ENCODE measurements around the gene RIMBP2. TPM values are rescaled to one million over a fixed set of nuclear protein-coding genes. Genes with fewer than 3 reads are reported as not detected.

RIMBP2 gene
- total and polyA plus RNA-seq, 2 experiments from 2014 or later: not detected

- H2AFZ ChIP-seq: no peak overlapping the region
- no peak overlapping the region for H3K9ac ChIP-seq
- no peak overlapping the region for H3K4me2 ChIP-seq (ENCODE audit: unreplicated experiment)
- H4K20me1 ChIP-seq (ENCODE audit: insufficient read depth): no peaks in the 10 kb centered on the region
- no peak for TF ChIP-seq EZH2 (IDR thresholded peaks at IDR 0.05; ENCODE audit: insufficient read depth, poor library complexity, severe bottlenecking)
- TF ChIP-seq EZH2phosphoT487 (IDR thresholded peaks at IDR 0.05; ENCODE audit: insufficient read depth, low read depth): no peak
- H3K27ac ChIP-seq: no peak overlapping the region
- 13 to 18% methylated on average over 3 of the region's 3 CpGs for WGBS, 2 experiments (ENCODE audit: low coverage in 1 of 2, low lambda C conversion rate in 2 of 2, missing lambda C conversion rate in 2 of 2)
- no peaks in the 10 kb centered on the region for H3F3A ChIP-seq (ENCODE audit: insufficient read depth)
- no peaks in the 10 kb centered on the region for H3K9me3 ChIP-seq (ENCODE audit: low read depth)
- H3K4me3 ChIP-seq: no peak overlapping the region
- H3K27me3 ChIP-seq (replicated peaks; ENCODE audit: insufficient read depth): no peaks in the 10 kb centered on the region
- no peak for DNase-seq
- no peaks in the 10 kb centered on the region for H3K4me1 ChIP-seq (ENCODE audit: insufficient read depth)
- H3K36me3 ChIP-seq (ENCODE audit: low read depth): no peaks in the 10 kb centered on the region
- H3K79me2 ChIP-seq (ENCODE audit: insufficient read depth): no peaks in the 10 kb centered on the region
- in situ Hi-C loops (cut with MboI): no loop called here
- H3K9me2 ChIP-seq (ENCODE audit: insufficient read depth): no peaks in the 10 kb centered on the region
Observed at GRCh38 chr12:130665753-130666152, 50.3 kb downstream of the RIMBP2 start.

GRCh38 chr12:130664772-130665171 is 51.3 kb downstream of the RIMBP2 start:
- H2AFZ ChIP-seq: no peak overlapping the region
- no peaks in the 10 kb centered on the region for H4K20me1 ChIP-seq (ENCODE audit: insufficient read depth)
- no peaks in the 10 kb centered on the region for H3K9me3 ChIP-seq (ENCODE audit: low read depth)
- no peaks in the 10 kb centered on the region for H3K79me2 ChIP-seq (ENCODE audit: insufficient read depth)
- no peaks in the 10 kb centered on the region for H3F3A ChIP-seq (ENCODE audit: insufficient read depth)
- no peak overlapping the region for H3K4me2 ChIP-seq (ENCODE audit: unreplicated experiment)
- H3K9ac ChIP-seq: no peak overlapping the region
- no peak overlapping the region for H3K27ac ChIP-seq
- in situ Hi-C loops (cut with MboI): no loop called here
- H3K36me3 ChIP-seq (ENCODE audit: low read depth): no peaks in the 10 kb centered on the region
- TF ChIP-seq EZH2 (IDR thresholded peaks at IDR 0.05; ENCODE audit: insufficient read depth, poor library complexity, severe bottlenecking) (no peak), EZH2phosphoT487 (IDR thresholded peaks at IDR 0.05; ENCODE audit: insufficient read depth, low read depth) (no peak)
- H3K9me2 ChIP-seq (ENCODE audit: insufficient read depth): no peaks in the 10 kb centered on the region
- 49 to 55% methylated on average over 8 of the region's 8 CpGs for WGBS, 2 experiments (ENCODE audit: low coverage in 1 of 2, low lambda C conversion rate in 2 of 2, missing lambda C conversion rate in 2 of 2)
- DNase-seq: no peak
- no peak overlapping the region for H3K4me3 ChIP-seq
- no peaks in the 10 kb centered on the region for H3K27me3 ChIP-seq (replicated peaks; ENCODE audit: insufficient read depth)
- no peaks in the 10 kb centered on the region for H3K4me1 ChIP-seq (ENCODE audit: insufficient read depth)

DNA sequence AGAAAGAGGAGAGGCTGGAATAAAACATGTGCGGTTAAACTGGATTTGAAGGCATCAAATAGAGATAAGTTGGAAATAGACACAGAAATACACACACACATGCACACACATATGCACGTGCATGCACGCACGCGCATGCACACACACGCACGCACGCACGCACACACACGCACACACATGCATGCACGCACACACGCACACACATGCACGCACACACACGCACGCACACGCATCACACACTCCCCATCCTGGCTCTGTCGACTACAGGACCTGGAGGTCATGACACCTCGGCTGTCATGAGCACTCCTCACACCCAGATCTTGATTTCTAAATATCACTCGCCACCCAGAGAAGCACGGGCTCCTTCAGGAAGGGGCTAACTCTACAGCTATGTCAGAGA is 51.8 kb downstream of the RIMBP2 start:
- WGBS, 2 experiments (ENCODE audit: low coverage in 1 of 2, low lambda C conversion rate in 2 of 2, missing lambda C conversion rate in 2 of 2): 45 to 52% methylated on average over 8 to 20 of the region's 20 CpGs
- H2AFZ ChIP-seq: no peak overlapping the region

DNA sequence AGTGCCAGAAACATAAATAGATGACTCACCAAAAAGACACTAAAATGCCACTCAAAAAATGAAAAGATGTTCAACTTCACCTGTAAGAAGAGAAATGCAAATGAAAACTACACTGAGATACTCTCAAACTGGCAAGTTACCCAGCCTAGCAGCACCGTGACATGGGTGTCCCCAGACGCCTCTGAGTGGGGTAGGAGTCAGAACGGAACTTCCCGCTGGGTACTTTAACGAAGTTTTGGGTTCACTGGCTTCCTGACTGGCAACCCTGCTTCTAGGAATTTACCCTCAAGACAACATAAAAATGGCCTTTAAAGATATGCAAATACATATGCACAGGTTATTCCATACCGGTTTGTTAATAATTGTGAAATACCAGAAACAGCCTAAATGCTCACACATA is 52.6 kb downstream of the RIMBP2 start:
- Histone ChIP-seq H3K9ac (no peak overlapping the region), H3K36me3 (ENCODE audit: low read depth) (no peaks in the 10 kb centered on the region), H2AFZ (no peak overlapping the region), H4K20me1 (ENCODE audit: insufficient read depth) (no peaks in the 10 kb centered on the region), H3K79me2 (ENCODE audit: insufficient read depth) (no peaks in the 10 kb centered on the region), H3K9me3 (ENCODE audit: low read depth) (no peaks in the 10 kb centered on the region), H3K4me3 (no peak overlapping the region), H3F3A (ENCODE audit: insufficient read depth) (no peaks in the 10 kb centered on the region), H3K4me1 (ENCODE audit: insufficient read depth) (no peaks in the 10 kb centered on the region), H3K4me2 (ENCODE audit: unreplicated experiment) (no peak overlapping the region), H3K9me2 (ENCODE audit: insufficient read depth) (no peaks in the 10 kb centered on the region), H3K27me3 (replicated peaks; ENCODE audit: insufficient read depth) (no peaks in the 10 kb centered on the region), H3K27ac (no peak overlapping the region)
- no peak for DNase-seq
- TF ChIP-seq EZH2 (IDR thresholded peaks at IDR 0.05; ENCODE audit: insufficient read depth, poor library complexity, severe bottlenecking): no peak
- TF ChIP-seq EZH2phosphoT487 (IDR thresholded peaks at IDR 0.05; ENCODE audit: insufficient read depth, low read depth): no peak
- in situ Hi-C loops (cut with MboI): no loop called here
- WGBS, 2 experiments (ENCODE audit: low coverage in 1 of 2, low lambda C conversion rate in 2 of 2, missing lambda C conversion rate in 2 of 2): 42 to 45% methylated on average over 6 of the region's 6 CpGs

More for the DNA sequence above, 51.8 kb downstream of the RIMBP2 start:
- Histone ChIP-seq H3K9me3 (ENCODE audit: low read depth) (no peaks in the 10 kb centered on the region), H3K27me3 (replicated peaks; ENCODE audit: insufficient read depth) (no peaks in the 10 kb centered on the region), H3K9ac (no peak overlapping the region), H3K9me2 (ENCODE audit: insufficient read depth) (no peaks in the 10 kb centered on the region), H3K79me2 (ENCODE audit: insufficient read depth) (no peaks in the 10 kb centered on the region), H3K36me3 (ENCODE audit: low read depth) (no peaks in the 10 kb centered on the region), H3F3A (ENCODE audit: insufficient read depth) (no peaks in the 10 kb centered on the region), H3K4me3 (no peak overlapping the region), H3K4me1 (ENCODE audit: insufficient read depth) (no peaks in the 10 kb centered on the region), H3K27ac (no peak overlapping the region), H3K4me2 (ENCODE audit: unreplicated experiment) (no peak overlapping the region), H4K20me1 (ENCODE audit: insufficient read depth) (no peaks in the 10 kb centered on the region)
- DNase-seq: no peak
- TF ChIP-seq EZH2phosphoT487 (IDR thresholded peaks at IDR 0.05; ENCODE audit: insufficient read depth, low read depth) (no peak), EZH2 (IDR thresholded peaks at IDR 0.05; ENCODE audit: insufficient read depth, poor library complexity, severe bottlenecking) (no peak)
- in situ Hi-C loops (cut with MboI): no loop called here
